HG03064 (cell line): ENCODE results near the gene THBD.
"Not testable (repeated sequence)": the region's sequence is repeated elsewhere in the genome, so short reads cannot be mapped to it uniquely, and the experiment has no call there.

Source experiments
- ATAC-seq: cut with Tn5 transposase; IDR thresholded peaks from one replicate; pipeline ENCODE4 v1.9.1; 2021; ENCODE audit warnings: low read depth; ENCODE audit not compliant: unreplicated experiment

The THBD gene

GRCh38 chr20:23037017-23037481 is 12.4 kb downstream of the THBD start:
- no peak for ATAC-seq

- no peak for ATAC-seq
These were observed 13.1 kb downstream of the THBD start for GRCh38 chr20:23036371-23036770.

- no peak for ATAC-seq
These were observed 13.7 kb downstream of the THBD start for GRCh38 chr20:23035731-23036130.

- ATAC-seq = no peak
These were observed 14.5 kb downstream of the THBD start, which contains the start of gene SSTR4 for GRCh38 chr20:23034721-23035671. Gene SSTR4 (plus strand): TSS chr20:23035312. CDS start chr20:23035484, 172 bp downstream.

GRCh38 chr20:23033918-23034317 is 15.6 kb downstream of the THBD start:
- ATAC-seq = no peak

GRCh38 chr20:23032750-23033078 is 16.8 kb downstream of the THBD start:
- ATAC-seq = no peak

- no peak for ATAC-seq
These were observed 17.3 kb downstream of the THBD start for GRCh38 chr20:23032056-23032749.

GRCh38 chr20:23031346-23031745 is 18.1 kb downstream of the THBD start:
- ATAC-seq = no peak

GRCh38 chr20:23029324-23029723 is 20.1 kb downstream of the THBD start:
- ATAC-seq = no peak

GRCh38 chr20:23028392-23028791 is 21.1 kb downstream of the THBD start:
- ATAC-seq = no peak

- ATAC-seq = no peak
These were observed 21.8 kb downstream of the THBD start for GRCh38 chr20:23027721-23028120.

GRCh38 chr20:23025503-23025902 is 24.0 kb downstream of the THBD start:
- not testable (repeated sequence) for ATAC-seq

- no peak for ATAC-seq
These were observed 24.8 kb downstream of the THBD start for GRCh38 chr20:23024701-23025100.

- no peak for ATAC-seq
These were observed 25.8 kb downstream of the THBD start for GRCh38 chr20:23023621-23024177.

GRCh38 chr20:23022849-23023248 is 26.6 kb downstream of the THBD start:
- no peak for ATAC-seq

- no peak for ATAC-seq
These were observed 27.5 kb downstream of the THBD start for GRCh38 chr20:23021951-23022350.

GRCh38 chr20:23021541-23021940 is 27.9 kb downstream of the THBD start:
- ATAC-seq = no peak

- ATAC-seq = no peak
These were observed 29.0 kb downstream of the THBD start for GRCh38 chr20:23020230-23021018.

GRCh38 chr20:23019403-23019802 is 30.1 kb downstream of the THBD start:
- no peak for ATAC-seq

GRCh38 chr20:23018941-23019340 is 30.5 kb downstream of the THBD start:
- no peak for ATAC-seq

- no peak for ATAC-seq
These were observed 31.0 kb downstream of the THBD start for GRCh38 chr20:23018432-23018831.
